K562 (cell line): Measurements from ENCODE around the gene PCSK5. TPM values are rescaled to one million over a fixed set of nuclear protein-coding genes. Genes with fewer than 3 reads are reported as not detected.

Experiments used
- ATAC-seq: fragments of 200-7000 bp; cut with Tn5 transposase; 3 replicates; pipeline ENCODE4 v1.9.1; 2020; ENCODE audit warnings: moderate library complexity
- BruUV-seq: library from RNA; stranded (reverse); fragments of 400-500 nt; replicated peaks from 2 replicates; lab custom pipeline; 2021; lab: Mats Ljungman, UMichigan
- CTCF ChIA-PET: fragments of 300-600 bp; formaldehyde crosslinking; extraction: SDS; loops from one replicate; lab custom pipeline; 2021; ENCODE audit warnings: low intra/inter-chr PET ratio; lab: Yijun Ruan, JAX
- POLR2A ChIA-PET: fragments of 300-600, 350-650 bp; sonication (Branson Sonifier 250); formaldehyde crosslinking; extraction: SDS; loops from one replicate; lab custom pipeline; 2021; ENCODE audit warnings: antibody characterized with exemption, inconsistent platforms; lab: Yijun Ruan, JAX
- DNase-seq, 4 experiments: peaks; one replicate each; pipeline versions ENCODE4 v3.0.0 to v3.0.0-alpha.2; 2011 to 2018; ENCODE audit warnings: low spot score in 3 of 4, mixed read lengths in 3 of 4; ENCODE audit errors: extremely low read depth in 1 of 4
- FAIRE-seq: peaks from 2 replicates; lab custom pipeline; 2011; peaks lifted over from hg19 to GRCh38; lab: Jason Lieb, UNC
- H2AFZ ChIP-seq: 2 replicates; pipeline ENCODE4 v1.6.0; 2011; ENCODE audit warnings: low read depth, low read length, control low read depth, inconsistent platforms
- H3K27ac ChIP-seq: fragments of 200-600 bp; 3 replicates; pipeline ENCODE4 v1.8.0; 2011; ENCODE audit warnings: low read depth, mild to moderate bottlenecking, control low read depth, inconsistent platforms, low read length, moderate library complexity, mixed read lengths; ENCODE audit errors: extremely low read depth
- H3K27me3 ChIP-seq, 2 experiments: fragments of 300-600 bp in 1 of 2; 2 replicates in 1 of 2; 3 replicates in 1 of 2; pipeline versions ENCODE4 v1.6.0 to v1.8.0; 2011; ENCODE audit warnings: inconsistent platforms in 2 of 2, low read length in 2 of 2, mild to moderate bottlenecking in 1 of 2, mixed read lengths in 1 of 2, moderate library complexity in 1 of 2; ENCODE audit not compliant: control insufficient read depth in 2 of 2, insufficient read depth in 2 of 2
- H3K36me3 ChIP-seq: fragments of 300-600 bp; 3 replicates; pipeline ENCODE4 v1.8.0; 2011; ENCODE audit warnings: mild to moderate bottlenecking, low read length, inconsistent platforms; ENCODE audit not compliant: control insufficient read depth, insufficient read depth
- H3K4me1 ChIP-seq, 2 experiments: fragments of 200-600 bp in 1 of 2; replicated peaks in 1 of 2; 2 replicates in 1 of 2; 3 replicates in 1 of 2; pipeline versions ENCODE4 v1.5.1 to v1.8.0; 2011; ENCODE audit warnings: inconsistent platforms in 2 of 2, low read length in 2 of 2, mild to moderate bottlenecking in 1 of 2, mixed read lengths in 1 of 2, moderate library complexity in 1 of 2; ENCODE audit not compliant: control insufficient read depth in 2 of 2, insufficient read depth in 2 of 2
- H3K4me2 ChIP-seq: 2 replicates; pipeline ENCODE4 v1.6.1; 2011; ENCODE audit warnings: low read length, control low read depth, inconsistent platforms, mixed read lengths; ENCODE audit not compliant: insufficient read depth
- H3K4me3 ChIP-seq: fragments of 200-600 bp; sonication (generic), shearing (Covaris generic); 2 replicates; pipeline ENCODE4 v1.5.1; 2016; ENCODE audit warnings: control low read depth, inconsistent platforms
- H3K79me2 ChIP-seq: fragments of 200-600 bp; 3 replicates; pipeline ENCODE4 v1.8.0; 2011; ENCODE audit warnings: low read length, inconsistent platforms; ENCODE audit not compliant: control insufficient read depth, insufficient read depth
- H3K9ac ChIP-seq, 2 experiments: 2 replicates each; pipeline versions ENCODE4 v1.6.0 to v1.6.1; 2011; ENCODE audit warnings: low read depth in 2 of 2, low read length in 2 of 2, control low read depth in 1 of 2, inconsistent platforms in 1 of 2, mild to moderate bottlenecking in 1 of 2, mixed read lengths in 1 of 2; ENCODE audit not compliant: insufficient read depth in 1 of 2
- H3K9me1 ChIP-seq: one replicate; pipeline ENCODE4 v1.6.0; 2011; ENCODE audit warnings: inconsistent platforms, mild to moderate bottlenecking, low read length, moderate library complexity; ENCODE audit not compliant: control insufficient read depth, insufficient read depth
- H3K9me3 ChIP-seq: replicated peaks from 2 replicates; pipeline ENCODE4 v1.5.1; 2011; ENCODE audit warnings: low read depth, low read length, inconsistent platforms; ENCODE audit not compliant: control insufficient read depth, insufficient read depth
- H4K20me1 ChIP-seq: replicated peaks from 2 replicates; pipeline ENCODE4 v1.6.1; 2011; ENCODE audit warnings: low read length, inconsistent platforms, mixed read lengths; ENCODE audit not compliant: control insufficient read depth, insufficient read depth
- ELF1 ChIP-seq: fragments of 200-800 bp; sonication (Bioruptor generic); IDR thresholded peaks from 2 replicates; pipeline ENCODE4 v1.6.1; 2016; ENCODE audit warnings: missing genetic modification characterization, missing compliant biosample characterization
- GMEB1 ChIP-seq: fragments of 250-450 bp; sonication (Bioruptor Pico); IDR thresholded peaks from 2 replicates; pipeline ENCODE4 v1.4.0; 2020; ENCODE audit warnings: mild to moderate bottlenecking
- HCFC1 ChIP-seq: IDR thresholded peaks from 2 replicates; pipeline ENCODE4 v1.6.1; 2012; ENCODE audit warnings: low read depth, low read length, improper control_type of control experiment
- POLR2G ChIP-seq: fragments of 200-400 bp; formaldehyde crosslinking; IDR thresholded peaks from 2 replicates; pipeline ENCODE4 v1.6.1; 2017; ENCODE audit warnings: low read depth, mild to moderate bottlenecking, antibody characterized with exemption, low read length, moderate library complexity
- RFX7 ChIP-seq: fragments of 250-450 bp; sonication (Bioruptor Pico); IDR thresholded peaks from 2 replicates; pipeline ENCODE4 v1.5.1; 2021; ENCODE audit warnings: mild to moderate bottlenecking
- TRIM25 ChIP-seq: fragments of 450-650 bp; IDR thresholded peaks from 2 replicates; pipeline ENCODE4 v1.7.0; 2016; ENCODE audit warnings: borderline replicate concordance
- ZFPM2 ChIP-seq: fragments of 250-450 bp; sonication (Bioruptor Pico); IDR thresholded peaks from 2 replicates; pipeline ENCODE4 v1.5.1; 2022; ENCODE audit warnings: mild to moderate bottlenecking
- ZFX ChIP-seq: sonication (generic); formaldehyde crosslinking; IDR thresholded peaks from 2 replicates; pipeline ENCODE4 v1.8.0; 2022; ENCODE audit warnings: mild to moderate bottlenecking, missing genetic modification reagents, moderate library complexity
- ZNF212 ChIP-seq: fragments of 450-650 bp; formaldehyde crosslinking; IDR thresholded peaks from 2 replicates; pipeline ENCODE4 v1.4.0; 2020; ENCODE audit warnings: mild to moderate bottlenecking
- ZZZ3 ChIP-seq: fragments of 450-650 bp; IDR thresholded peaks from 2 replicates; pipeline ENCODE4 v1.6.1; 2016; ENCODE audit warnings: antibody characterized with exemption, mild to moderate bottlenecking, moderate library complexity
- WGBS: fragments of 100-300 bp; shearing (Covaris generic); methylation state at CpG from one replicate; pipeline ENCODE4 v1.1.6; 2016; ENCODE audit warnings: low coverage, mixed read lengths; ENCODE audit not compliant: insufficient coverage; ENCODE audit errors: missing lambda C conversion rate; 5-methylcytosine and 5-hydroxymethylcytosine counted together
- in situ Hi-C: fragments of 300-500 bp; cut with MboI; formaldehyde crosslinking; loops from 4 replicates; pipeline ENCODE4 v1.15.0; 2018; ENCODE audit warnings: inconsistent platforms, mixed read lengths
- intact Hi-C: fragments of 100-400 bp; cut with micrococcal nuclease; formaldehyde crosslinking; loops from 2 replicates; pipeline ENCODE4 v1.14.2; 2022
- polyA plus RNA-seq, 8 experiments: library from polyadenylated mRNA; depleted of rRNA in 4 of 8; stranded (reverse) in 5 of 8; unstranded in 3 of 8; fragments of >200 nt; fragmentation: Nextera tagmentation in 2 of 8; fragmentation: Illumina TruSeq in 1 of 8; extraction: Ambion mirVana in 2 of 8; extraction: Trizol in 1 of 8; gene quantifications; 2 replicates each; pipeline versions ENCODE4 v1.2.1 to v1.2.3, GENCODE V29; 2011 to 2014; ENCODE audit warnings: inconsistent platforms in 1 of 8, missing spikeins in 1 of 8
- total RNA-seq, 7 experiments: library from RNA; depleted of rRNA in 6 of 7; stranded (reverse); fragments of >200 nt in 6 of 7; fragmentation: Illumina TruSeq in 2 of 7; extraction: Trizol in 2 of 7; gene quantifications; 2 replicates each; pipeline versions ENCODE4 v1.2.1 to v1.2.3, GENCODE V29; 2011 to 2021; ENCODE audit warnings: low replicate concordance in 1 of 7
- TF ChIP-seq, protein P1 (sequence below): sonication (generic); formaldehyde crosslinking; IDR thresholded peaks from 2 replicates; pipeline ENCODE4 v1.8.0; 2023; ENCODE audit warnings: missing genetic modification reagents, mild to moderate bottlenecking, borderline replicate concordance
- TF ChIP-seq, protein P2 (sequence below): sonication (generic); formaldehyde crosslinking; IDR thresholded peaks from 2 replicates; pipeline ENCODE4 v1.8.0; 2022; ENCODE audit warnings: missing genetic modification reagents, mild to moderate bottlenecking, borderline replicate concordance

PCSK5 gene
- total and polyA plus RNA-seq, 9 of the 15 experiments (the other 6 are each of a cell fraction or from before 2014, with no cell fraction given), result not detected

- no peak for TF ChIP-seq ZFX (CRISPR knock-in tag)
- TF ChIP-seq RFX7, result no peak
- no peak for TF ChIP-seq ZNF212
- TF ChIP-seq ELF1 (tag), result no peak
- TF ChIP-seq GMEB1 (CRISPR knock-in tag), result no peak
- TF ChIP-seq HCFC1, result no peak
Observed at GRCh38 chr9:75909776-75910175, 19.3 kb downstream of the PCSK5 start (continued).

DNA sequence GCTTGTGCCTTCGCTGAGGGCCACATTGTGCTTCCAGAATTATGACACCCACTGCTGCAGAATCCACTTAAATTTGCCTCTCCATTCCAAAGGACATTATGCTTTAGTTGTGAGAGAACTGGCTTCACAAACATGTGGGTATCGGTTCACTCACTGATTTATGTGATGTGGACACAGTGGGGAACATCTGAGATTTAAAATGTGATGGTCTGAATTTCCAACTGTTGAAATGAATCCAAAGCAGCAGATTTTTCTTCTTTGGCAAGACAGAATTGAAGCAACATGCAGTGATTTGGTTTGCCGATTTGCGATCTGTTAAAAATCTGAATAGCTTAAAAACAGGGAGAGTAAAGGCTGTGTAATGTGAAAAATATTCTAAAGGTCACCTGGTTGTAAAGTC lies 20.3 kb downstream of the PCSK5 start:
- Histone ChIP-seq H2AFZ (no peak overlapping the region), H3K27ac (no peak overlapping the region), H3K27me3 (no peaks in the 10 kb centered on the region), H3K79me2 (no peaks in the 10 kb centered on the region), H3K4me3 (no peak overlapping the region), H3K4me2 (no peak overlapping the region), H3K9ac (no peak overlapping the region), H4K20me1 (no peaks in the 10 kb centered on the region), H3K36me3 (no peaks in the 10 kb centered on the region), H3K9me1 (no peaks in the 10 kb centered on the region), H3K4me1 (no peaks in the 10 kb centered on the region), H3K9me3 (no peaks in the 10 kb centered on the region)
- DNase-seq (no peak), ATAC-seq (no peak), FAIRE-seq (no peak)
- TF ChIP-seq POLR2G (no peak), TRIM25 (no peak), ZFPM2 (CRISPR knock-in tag) (no peak), ZZZ3 (no peak)
- TF ChIP-seq, protein P1, sequence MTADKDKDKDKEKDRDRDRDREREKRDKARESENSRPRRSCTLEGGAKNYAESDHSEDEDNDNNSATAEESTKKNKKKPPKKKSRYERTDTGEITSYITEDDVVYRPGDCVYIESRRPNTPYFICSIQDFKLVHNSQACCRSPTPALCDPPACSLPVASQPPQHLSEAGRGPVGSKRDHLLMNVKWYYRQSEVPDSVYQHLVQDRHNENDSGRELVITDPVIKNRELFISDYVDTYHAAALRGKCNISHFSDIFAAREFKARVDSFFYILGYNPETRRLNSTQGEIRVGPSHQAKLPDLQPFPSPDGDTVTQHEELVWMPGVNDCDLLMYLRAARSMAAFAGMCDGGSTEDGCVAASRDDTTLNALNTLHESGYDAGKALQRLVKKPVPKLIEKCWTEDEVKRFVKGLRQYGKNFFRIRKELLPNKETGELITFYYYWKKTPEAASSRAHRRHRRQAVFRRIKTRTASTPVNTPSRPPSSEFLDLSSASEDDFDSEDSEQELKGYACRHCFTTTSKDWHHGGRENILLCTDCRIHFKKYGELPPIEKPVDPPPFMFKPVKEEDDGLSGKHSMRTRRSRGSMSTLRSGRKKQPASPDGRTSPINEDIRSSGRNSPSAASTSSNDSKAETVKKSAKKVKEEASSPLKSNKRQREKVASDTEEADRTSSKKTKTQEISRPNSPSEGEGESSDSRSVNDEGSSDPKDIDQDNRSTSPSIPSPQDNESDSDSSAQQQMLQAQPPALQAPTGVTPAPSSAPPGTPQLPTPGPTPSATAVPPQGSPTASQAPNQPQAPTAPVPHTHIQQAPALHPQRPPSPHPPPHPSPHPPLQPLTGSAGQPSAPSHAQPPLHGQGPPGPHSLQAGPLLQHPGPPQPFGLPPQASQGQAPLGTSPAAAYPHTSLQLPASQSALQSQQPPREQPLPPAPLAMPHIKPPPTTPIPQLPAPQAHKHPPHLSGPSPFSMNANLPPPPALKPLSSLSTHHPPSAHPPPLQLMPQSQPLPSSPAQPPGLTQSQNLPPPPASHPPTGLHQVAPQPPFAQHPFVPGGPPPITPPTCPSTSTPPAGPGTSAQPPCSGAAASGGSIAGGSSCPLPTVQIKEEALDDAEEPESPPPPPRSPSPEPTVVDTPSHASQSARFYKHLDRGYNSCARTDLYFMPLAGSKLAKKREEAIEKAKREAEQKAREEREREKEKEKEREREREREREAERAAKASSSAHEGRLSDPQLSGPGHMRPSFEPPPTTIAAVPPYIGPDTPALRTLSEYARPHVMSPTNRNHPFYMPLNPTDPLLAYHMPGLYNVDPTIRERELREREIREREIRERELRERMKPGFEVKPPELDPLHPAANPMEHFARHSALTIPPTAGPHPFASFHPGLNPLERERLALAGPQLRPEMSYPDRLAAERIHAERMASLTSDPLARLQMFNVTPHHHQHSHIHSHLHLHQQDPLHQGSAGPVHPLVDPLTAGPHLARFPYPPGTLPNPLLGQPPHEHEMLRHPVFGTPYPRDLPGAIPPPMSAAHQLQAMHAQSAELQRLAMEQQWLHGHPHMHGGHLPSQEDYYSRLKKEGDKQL (CRISPR knock-in tag), result no peak
- TF ChIP-seq, protein P2, sequence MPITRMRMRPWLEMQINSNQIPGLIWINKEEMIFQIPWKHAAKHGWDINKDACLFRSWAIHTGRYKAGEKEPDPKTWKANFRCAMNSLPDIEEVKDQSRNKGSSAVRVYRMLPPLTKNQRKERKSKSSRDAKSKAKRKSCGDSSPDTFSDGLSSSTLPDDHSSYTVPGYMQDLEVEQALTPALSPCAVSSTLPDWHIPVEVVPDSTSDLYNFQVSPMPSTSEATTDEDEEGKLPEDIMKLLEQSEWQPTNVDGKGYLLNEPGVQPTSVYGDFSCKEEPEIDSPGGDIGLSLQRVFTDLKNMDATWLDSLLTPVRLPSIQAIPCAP (CRISPR knock-in tag), result no peak
- in situ Hi-C loops (no loop called here), intact Hi-C loops (no loop called here)
- 3% methylated on average over 4 of the region's 4 CpGs for WGBS
- POLR2A ChIA-PET, result interaction anchor here (0.6 kb wide), 1 partner anchor 659 kb away, joined by 3 read pairs; no protein-coding TSS in a partner anchor
- BruUV-seq, result no TSS peak
- CTCF ChIA-PET, result no interaction called here
